GM19468 (cell line): ENCODE measurements around the gene MYCBPAP.

Experiments
- ATAC-seq: cut with Tn5 transposase; IDR thresholded peaks from one replicate; pipeline ENCODE4 v1.9.1; 2021; ENCODE audit warnings: mild to moderate bottlenecking, moderate library complexity, moderate number of reproducible peaks; ENCODE audit not compliant: unreplicated experiment; ENCODE audit errors: extremely low read depth

MYCBPAP gene, protein sequence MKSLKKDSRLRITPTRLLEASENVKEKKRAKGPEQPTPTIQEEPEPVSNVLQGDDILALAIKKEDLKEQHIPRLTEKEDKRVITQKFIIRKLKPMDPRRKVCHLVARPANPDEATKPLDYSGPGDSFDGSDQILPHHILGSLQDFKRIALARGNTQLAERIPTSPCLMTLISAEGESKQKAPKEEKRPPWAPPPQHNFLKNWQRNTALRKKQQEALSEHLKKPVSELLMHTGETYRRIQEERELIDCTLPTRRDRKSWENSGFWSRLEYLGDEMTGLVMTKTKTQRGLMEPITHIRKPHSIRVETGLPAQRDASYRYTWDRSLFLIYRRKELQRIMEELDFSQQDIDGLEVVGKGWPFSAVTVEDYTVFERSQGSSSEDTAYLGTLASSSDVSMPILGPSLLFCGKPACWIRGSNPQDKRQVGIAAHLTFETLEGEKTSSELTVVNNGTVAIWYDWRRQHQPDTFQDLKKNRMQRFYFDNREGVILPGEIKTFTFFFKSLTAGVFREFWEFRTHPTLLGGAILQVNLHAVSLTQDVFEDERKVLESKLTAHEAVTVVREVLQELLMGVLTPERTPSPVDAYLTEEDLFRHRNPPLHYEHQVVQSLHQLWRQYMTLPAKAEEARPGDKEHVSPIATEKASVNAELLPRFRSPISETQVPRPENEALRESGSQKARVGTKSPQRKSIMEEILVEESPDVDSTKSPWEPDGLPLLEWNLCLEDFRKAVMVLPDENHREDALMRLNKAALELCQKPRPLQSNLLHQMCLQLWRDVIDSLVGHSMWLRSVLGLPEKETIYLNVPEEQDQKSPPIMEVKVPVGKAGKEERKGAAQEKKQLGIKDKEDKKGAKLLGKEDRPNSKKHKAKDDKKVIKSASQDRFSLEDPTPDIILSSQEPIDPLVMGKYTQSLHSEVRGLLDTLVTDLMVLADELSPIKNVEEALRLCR

DNA sequence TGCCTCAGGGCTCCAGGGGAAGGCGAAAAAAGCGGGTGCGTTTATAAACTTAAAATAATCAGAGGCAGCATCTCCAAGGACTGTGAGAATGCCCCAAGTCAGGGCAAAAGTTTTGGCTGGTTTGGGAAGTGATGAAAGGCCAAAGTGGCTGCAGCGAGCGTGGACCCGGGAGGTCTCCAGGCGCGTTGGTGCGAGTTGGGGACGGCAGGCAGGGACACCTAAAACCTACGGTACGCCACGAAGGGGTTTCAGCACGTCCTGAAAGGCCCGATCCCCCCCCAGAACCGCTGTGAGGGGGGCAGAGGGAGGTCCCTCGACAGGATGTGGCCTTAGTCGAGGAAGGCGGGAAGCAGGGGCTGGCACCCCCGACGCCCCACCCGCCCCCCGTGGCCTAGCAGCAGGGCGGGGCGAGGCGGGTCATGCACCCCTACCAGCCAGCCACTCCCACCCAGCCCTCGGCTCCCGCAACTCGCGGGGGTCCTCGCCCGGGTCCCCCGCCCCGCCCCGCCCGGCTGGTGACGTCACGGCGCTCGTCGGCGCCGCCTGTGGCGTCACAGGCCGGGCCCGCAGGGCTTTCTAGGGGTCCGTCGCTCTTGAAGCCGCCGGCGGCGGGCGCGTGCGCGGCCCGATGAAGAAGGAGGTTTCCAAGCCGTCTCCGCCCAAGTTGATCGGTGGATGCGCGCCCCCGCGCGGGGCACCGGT lies at the start of gene MYCBPAP:
TSS of gene MYCBPAP (plus strand) at position 569 of the 702 bp plus-strand sequence. CDS start 236 bp downstream, outside the sequence.
- ATAC-seq, result peak; percentile 24

DNA sequence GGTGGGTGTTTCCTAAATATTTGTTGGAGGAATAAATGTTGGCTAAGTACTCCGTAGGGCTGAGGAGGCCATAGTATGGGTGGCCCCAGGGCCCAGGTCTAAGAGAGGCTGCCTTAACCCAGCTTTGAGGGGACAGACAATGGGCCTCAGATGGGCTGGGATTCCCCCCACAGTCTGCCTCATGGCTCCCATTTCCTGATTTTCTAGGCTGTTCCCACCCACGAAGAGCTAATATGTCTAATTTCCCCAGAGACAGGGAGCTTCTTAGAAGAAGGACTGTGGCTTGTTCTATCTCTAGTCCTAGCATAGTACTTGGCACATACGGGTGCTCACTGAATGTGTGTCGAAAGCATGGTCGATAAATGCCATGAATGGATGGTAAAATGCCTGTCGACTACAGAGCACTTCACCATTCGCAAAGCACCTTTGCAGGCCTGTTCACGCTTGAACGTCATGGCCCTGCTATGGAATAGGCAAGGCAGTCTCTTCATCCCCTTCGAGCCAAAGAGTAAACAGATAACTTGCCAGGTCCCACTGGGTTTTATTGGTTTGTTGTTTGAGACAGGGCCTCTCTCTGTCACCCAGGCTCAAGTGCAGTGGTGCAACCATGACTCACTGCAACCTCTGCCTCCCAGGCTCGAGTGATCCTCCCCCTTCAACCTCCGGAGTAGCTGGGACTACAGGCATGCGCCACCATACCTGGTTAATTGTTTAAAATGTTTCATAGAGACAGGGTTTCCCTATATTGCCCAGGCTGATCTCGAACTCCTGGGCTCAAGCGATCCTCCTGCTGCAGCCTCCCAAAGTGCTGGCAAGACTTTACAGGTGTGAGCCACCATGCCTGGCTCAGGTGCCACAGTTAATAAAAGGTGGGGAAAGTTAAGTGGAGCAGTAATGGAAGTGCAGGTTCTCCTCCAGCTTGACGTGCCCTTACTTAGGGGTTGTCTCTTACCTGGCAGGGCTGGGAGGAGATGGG lies 49.2 kb upstream of the MYCBPAP start:
- no peak for ATAC-seq

DNA sequence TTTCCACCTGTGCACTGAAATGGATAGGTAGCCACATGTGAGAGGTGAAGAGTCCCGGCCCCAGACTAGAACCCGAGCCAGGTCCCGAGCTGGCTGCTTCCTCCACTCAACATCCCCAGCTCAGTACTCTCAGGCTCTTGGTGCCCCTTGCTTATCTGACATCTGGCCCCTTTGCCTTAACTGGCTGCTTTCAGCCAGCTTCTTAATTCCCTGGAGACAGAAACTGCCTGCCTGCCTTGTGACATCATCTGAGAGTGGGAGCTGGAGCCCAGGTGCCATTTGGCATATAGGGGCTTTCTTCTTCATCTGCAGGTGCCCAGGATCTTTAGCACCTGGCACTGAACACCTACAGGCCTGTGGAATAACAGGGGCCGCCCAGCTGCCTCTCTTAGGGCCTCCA lies 48.5 kb upstream of the MYCBPAP start:
- no peak for ATAC-seq

DNA sequence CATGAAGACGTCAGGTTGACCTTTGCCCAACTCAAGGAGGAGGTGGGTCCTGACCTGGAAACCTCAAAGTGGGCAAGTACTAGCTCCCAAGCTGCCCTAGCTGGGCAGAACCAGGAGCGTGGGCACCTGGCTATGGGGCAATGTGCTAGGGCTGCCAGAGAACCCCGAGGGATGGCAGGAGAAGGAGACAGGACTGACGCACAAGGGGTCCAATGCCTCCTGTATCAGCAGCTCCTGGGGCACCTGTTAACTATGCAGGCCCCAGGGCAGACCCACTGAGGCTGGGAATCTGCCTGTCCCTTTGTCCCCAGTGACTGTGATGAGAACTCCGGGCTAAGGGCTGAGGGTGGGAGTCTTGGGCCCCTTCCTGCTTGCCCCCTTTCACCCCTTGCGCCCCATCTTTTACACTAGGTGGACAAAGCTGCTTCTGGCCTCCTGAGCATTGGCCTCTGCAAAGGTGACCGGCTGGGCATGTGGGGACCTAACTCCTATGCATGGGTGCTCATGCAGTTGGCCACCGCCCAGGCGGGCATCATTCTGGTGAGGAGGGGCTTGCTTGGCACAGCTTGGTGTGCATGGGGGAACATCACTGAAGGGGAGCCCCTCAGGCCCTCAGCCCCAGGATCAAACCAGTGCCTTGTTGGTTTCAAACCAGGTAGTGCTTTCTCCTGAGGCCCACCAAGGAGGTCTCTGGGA lies 47.3 kb upstream of the MYCBPAP start:
- no peak for ATAC-seq

DNA sequence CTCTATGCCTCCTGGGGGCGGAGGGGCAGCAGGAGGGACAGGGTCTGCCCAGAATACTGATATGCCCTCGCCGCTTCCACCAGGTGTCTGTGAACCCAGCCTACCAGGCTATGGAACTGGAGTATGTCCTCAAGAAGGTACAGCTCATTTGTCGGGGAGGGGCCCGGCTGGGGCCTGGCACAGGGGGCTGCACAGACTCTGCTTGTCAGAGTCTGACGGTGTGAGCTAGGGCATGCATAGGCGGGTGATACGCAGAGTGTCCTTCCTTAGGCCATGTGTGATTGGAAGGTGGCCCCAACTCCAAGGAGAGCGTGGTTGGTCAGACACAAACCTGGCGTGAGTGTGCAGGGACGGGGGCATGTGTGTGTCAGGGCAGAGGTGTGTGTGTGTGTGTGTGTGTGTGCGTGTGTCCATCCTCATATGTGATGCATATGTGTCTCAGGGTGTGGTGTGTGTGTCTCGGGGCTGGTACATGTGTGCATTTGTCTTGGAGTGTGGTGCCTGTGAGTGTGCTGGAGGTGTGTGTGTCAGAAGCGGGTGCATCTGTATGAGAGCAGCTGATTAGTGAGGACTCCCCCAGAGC lies 46.6 kb upstream of the MYCBPAP start:
- ATAC-seq, result no peak

DNA sequence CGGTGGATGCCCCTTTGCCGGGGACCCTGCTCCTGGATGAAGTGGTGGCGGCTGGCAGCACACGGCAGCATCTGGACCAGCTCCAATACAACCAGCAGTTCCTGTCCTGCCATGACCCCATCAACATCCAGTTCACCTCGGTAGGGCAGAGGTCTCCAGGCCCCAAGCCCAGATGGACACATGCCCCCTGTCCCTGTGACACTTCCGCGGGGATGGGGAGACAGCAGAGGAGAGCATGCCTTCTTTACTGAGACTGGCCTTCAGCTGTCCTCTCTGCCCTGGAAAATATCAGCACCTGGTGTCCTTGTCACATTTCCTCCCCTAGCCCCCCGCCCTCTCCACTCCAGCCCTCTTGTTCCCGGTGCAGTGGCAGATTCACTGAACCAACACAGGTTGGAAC lies 45.8 kb upstream of the MYCBPAP start:
- no peak for ATAC-seq

DNA sequence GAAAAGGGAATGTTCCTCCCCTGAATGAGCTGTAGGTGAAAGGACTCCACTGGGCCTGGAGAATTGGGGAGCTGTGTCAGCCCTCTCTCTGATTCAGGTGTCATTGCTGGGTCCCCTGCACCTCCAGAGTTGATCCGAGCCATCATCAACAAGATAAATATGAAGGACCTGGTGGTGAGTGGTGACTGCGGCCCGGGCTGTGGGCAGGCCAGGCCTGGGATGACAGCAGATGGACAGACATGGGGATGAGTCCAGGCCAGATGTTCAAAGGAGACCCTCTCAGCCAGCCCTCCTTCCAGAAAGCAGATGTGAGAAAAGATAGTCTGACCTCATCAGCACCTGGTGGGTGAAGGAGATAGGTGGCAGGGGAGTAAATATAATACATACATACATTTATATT lies 44.1 kb upstream of the MYCBPAP start:
- ATAC-seq, result no peak

DNA sequence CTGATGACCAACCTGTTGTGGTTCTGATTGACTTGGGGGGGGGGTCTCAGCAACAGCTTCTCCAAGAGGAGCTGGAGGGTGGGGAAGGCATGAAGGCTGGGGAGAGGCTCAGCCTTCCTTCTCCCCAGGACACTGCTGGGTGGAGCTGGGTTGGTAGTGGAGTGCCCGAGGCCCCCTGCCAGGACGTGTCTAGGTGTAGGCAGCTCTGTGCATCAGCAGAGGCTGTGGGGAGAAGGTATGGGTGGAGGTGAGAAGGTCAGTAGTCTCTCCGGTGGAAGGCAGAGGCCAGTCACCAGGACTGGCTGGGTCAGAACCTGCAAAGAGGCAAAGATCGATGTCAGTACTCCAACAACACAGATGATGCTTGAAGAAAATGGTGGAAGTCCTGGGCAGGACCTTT lies 43.5 kb upstream of the MYCBPAP start:
- no peak for ATAC-seq

DNA sequence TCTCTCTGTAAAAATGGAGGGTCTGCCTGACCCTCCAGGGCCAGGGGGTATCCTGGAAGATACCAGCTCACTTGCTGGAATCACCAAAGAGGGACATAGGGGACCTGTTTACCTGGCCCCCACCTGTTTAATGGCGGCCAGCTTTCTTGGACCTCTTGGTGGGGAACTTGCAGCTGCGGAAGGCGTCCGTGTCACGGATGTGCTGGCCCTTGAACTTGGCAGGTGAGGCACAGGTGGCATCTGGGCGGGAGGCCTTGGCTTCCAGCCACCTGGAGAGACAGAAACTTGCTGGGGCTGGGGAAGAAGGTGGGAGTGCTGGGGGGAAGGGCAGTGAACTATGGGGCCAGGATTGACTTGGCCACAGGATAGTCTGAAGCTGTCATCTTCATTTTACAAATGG lies 43.1 kb upstream of the MYCBPAP start:
- no peak for ATAC-seq

DNA sequence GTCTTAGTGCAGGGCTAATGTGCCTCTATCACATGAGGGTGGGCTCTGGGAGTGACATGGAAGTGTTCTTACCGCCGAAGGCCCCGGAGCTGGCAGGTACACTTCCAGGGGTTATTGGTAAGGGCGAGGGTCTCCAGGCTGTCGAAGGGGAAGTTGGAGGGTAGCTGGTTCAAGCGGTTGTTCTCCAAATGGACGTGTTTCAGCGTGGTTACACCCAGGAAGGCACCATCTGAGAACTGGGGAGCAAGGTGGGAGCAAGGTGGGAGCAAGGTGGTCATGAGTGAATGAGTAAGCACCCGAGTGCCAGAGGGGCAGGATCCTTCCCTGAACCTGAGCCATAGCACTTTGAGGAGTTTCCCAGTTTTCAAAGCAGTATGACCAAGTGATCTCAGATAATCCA lies 42.6 kb upstream of the MYCBPAP start:
- no peak for ATAC-seq

DNA sequence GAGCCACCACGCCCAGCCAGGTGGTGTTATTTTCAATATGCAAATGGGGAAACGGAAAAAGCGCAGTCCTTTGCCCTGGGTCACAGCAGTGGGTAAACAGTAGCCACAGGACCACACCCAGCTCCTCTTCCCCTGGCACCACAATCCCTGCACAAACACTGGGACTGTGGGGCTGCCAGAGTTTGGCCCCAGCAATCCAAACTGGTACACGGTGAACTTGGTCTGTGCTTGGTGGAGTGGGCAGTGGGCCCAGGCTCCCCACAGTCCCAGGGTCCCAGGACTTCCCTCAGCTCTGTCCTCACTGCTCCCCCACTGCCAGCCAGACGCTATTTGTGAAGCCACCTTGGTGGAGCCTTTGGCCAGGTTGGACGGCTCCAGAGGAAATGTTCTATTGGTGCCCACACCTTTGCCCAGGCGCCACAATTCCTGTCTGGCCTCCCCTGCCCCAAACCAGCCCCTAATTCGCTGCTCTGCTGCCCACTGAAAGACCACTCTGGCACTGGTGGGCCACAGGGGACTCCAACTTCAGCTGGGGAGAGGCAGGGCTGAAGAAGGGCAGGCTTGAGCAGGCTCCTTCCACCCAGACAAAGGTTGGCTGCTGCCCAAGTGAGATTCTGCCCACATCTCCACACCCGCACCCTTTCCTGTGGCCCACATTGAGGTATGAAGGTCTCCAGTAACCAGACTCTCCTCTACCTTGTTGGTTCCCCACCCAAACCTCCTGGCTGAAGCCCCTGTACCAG lies 41.7 kb upstream of the MYCBPAP start:
- ATAC-seq, result no peak

DNA sequence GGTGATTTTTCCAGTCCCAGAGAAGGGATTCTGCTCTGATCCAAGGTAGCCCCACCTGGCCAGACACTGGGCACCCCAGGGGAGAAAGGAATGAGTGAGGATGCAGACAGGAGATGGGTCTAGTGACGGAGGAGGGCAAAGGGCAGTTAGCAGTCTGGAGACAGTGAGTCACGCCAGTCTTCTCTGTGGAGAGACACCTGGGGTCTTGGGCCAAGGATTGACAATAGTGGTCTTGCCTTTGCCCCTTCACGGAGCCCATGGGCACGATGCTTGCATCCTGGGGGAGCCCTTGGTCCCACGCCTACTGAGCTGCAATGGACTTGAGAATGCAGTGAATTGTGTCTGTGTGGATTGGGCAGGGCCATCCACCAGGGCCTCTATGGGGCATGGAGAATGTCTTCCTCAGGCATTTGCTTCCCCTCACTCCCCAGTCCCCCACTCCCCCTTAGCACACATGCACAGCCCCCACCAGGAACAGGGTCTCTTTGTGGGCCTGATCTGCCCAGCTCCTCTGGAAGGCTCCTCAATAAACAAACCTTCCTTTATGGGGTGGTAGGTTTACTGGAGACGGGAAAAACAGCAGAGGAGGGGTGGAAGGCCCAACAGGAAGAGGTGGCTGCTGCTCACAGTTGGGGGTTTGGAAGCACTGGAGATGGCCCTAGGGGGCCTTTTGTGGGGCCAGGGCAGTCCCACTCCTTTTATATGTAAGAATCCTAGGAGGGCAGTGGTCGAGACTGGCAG lies 41.0 kb upstream of the MYCBPAP start:
- ATAC-seq, result no peak

DNA sequence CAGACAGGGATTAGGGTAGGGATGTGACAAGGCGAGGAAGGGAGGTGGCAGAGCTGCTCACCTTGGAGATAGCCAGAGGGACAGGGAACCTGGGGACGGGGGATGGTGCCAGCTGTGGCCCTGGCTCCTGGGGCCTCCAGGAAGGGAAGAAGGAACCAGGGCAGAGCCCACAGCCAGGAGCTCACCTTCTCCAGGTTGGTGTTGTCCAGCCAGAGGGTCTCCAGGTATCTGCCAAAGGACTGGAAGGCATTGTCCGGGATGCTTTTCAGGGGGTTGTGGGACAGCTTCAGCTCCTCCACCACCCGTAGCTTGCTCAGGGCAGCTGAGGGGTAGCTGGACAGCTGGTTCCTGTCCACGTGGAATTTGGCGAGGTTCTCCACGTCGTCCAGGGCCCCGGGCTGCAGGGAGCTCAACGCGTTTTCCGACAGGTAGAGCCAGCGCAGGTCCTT lies 40.4 kb upstream of the MYCBPAP start:
- ATAC-seq, result no peak

DNA sequence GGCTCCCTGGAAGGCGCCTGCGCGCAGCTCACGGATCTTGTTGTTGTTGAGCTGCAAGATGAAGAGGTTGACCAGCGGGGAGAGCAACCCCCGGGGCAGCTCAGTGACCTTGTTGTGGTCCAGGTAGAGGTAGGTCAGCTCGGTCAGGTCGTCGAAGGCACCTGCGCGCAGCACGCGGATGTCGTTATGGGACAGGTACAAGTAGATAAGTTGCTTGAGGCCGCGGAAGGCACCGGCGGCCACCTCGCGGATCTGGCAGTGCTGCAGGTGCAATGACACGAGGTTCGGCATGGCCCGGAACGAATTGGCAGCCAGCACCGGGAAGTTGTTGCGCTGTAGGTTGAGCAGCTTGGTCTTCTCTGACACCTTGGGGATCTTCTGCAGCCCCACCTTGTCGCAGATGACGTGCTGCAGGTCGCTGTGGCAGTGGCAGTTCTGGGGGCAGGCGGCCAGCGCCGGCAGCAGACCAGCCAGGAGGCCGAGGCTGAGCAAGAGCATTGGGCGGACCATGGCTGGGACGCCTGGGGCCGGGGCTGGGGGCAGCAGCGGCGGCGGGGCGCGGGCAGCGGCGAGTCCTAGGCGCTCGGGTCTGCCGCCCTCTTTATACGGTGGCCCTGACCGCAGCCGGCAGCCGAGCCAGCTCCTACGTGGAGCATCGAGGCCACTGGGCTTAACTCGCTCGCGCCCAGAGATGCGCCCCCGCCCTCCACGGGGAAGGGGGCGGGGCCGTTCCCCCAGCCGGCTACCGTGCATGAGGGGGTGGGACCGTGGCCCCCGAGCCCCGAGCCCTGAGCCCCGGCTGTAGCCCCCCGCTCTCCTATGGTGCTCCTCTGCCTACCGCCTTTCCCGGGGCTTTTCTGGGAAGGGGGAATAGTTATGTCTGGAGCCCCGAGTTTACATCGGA lies 39.7 kb upstream of the MYCBPAP start, which contains the start of gene CHAD:
TSS of gene CHAD (minus strand) at position 577 of the 904 bp plus-strand sequence. CDS start at position 510, 67 bp downstream.
- no peak for ATAC-seq

DNA sequence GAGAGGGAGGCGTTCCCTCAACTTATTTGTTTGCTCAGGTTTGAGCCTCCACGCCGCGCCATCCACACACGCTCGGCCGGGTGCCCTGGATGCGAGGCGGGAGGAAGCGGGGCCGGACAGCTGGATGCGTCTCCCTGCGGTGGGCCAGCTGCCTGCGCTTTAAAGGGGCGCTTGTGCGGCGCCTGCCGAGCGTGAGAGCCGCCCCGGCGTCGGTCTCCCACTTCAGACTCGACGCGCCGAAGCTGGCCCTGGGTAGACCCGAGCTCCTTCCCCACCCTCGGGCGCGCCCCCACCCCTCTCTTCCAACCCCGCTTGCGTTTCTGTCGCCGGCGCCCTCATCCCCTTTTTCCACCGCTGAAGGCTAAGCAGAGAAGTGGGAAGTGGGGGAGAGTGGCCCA lies 39.0 kb upstream of the MYCBPAP start:
- ATAC-seq, result no peak
